ENCODE results near the gene COL27A1.

COL27A1 gene

GRCh38 chr9:114246558-114246957, 91.2 kb downstream of the COL27A1 start:
- Histone ChIP-seq H3K4me1 (no peaks in the 10 kb centered on the region), H3K4me3 (ENCODE audit: low read depth, low read length) (no peak overlapping the region), H3K9ac (no peak overlapping the region), H3K27me3 (ENCODE audit: control insufficient read depth, insufficient read depth, low read length) (no peaks in the 10 kb centered on the region), H3K27ac (no peak overlapping the region), H3K9me3 (ENCODE audit: control insufficient read depth, low read length) (no peaks in the 10 kb centered on the region), H3K36me3 (ENCODE audit: control insufficient read depth, insufficient read depth, low read length) (no peaks in the 10 kb centered on the region), H3K79me2 (no peaks in the 10 kb centered on the region), H3K4me2 (ENCODE audit: low read length) (no peak overlapping the region), H2AFZ (no peak overlapping the region)
- no peak for TF ChIP-seq CTCF (IDR thresholded peaks at IDR 0.05)

- H3K4me3 ChIP-seq (ENCODE audit: low read depth, low read length): no peak overlapping the region
- H3K9ac ChIP-seq: no peak overlapping the region
- no peak for TF ChIP-seq CTCF (IDR thresholded peaks at IDR 0.05)
- no peaks in the 10 kb centered on the region for H3K27me3 ChIP-seq (ENCODE audit: control insufficient read depth, insufficient read depth, low read length)
- H3K4me1 ChIP-seq: no peaks in the 10 kb centered on the region
- no peaks in the 10 kb centered on the region for H3K9me3 ChIP-seq (ENCODE audit: control insufficient read depth, low read length)
- H3K27ac ChIP-seq: no peak overlapping the region
- no peaks in the 10 kb centered on the region for H3K36me3 ChIP-seq (ENCODE audit: control insufficient read depth, insufficient read depth, low read length)
- no peak overlapping the region for H2AFZ ChIP-seq
- no peak overlapping the region for H3K4me2 ChIP-seq (ENCODE audit: low read length)
- H3K79me2 ChIP-seq: no peaks in the 10 kb centered on the region
These were observed 91.7 kb downstream of the COL27A1 start for GRCh38 chr9:114247077-114247476.

- Histone ChIP-seq H3K79me2 (no peaks in the 10 kb centered on the region), H3K27me3 (ENCODE audit: control insufficient read depth, insufficient read depth, low read length) (no peaks in the 10 kb centered on the region), H3K4me3 (ENCODE audit: low read depth, low read length) (no peak overlapping the region), H3K4me1 (no peaks in the 10 kb centered on the region), H3K9me3 (ENCODE audit: control insufficient read depth, low read length) (no peaks in the 10 kb centered on the region), H3K4me2 (ENCODE audit: low read length) (no peak overlapping the region), H2AFZ (no peak overlapping the region), H3K27ac (no peak overlapping the region), H3K36me3 (ENCODE audit: control insufficient read depth, insufficient read depth, low read length) (no peaks in the 10 kb centered on the region), H3K9ac (no peak overlapping the region)
- no peak for TF ChIP-seq CTCF (IDR thresholded peaks at IDR 0.05)
These were observed 92.2 kb downstream of the COL27A1 start for GRCh38 chr9:114247491-114247890.

- H3K4me1 ChIP-seq: no peaks in the 10 kb centered on the region
- TF ChIP-seq CTCF (IDR thresholded peaks at IDR 0.05): no peak
- H3K9ac ChIP-seq: no peak overlapping the region
These were observed 93.0 kb downstream of the COL27A1 start for GRCh38 chr9:114248299-114248707.

GRCh38 chr9:114249424-114250234, 94.3 kb downstream of the COL27A1 start:
- no peaks in the 10 kb centered on the region for H3K79me2 ChIP-seq
- no peaks in the 10 kb centered on the region for H3K27me3 ChIP-seq (ENCODE audit: control insufficient read depth, insufficient read depth, low read length)
- no peak overlapping the region for H3K4me3 ChIP-seq (ENCODE audit: low read depth, low read length)
- H3K9me3 ChIP-seq (ENCODE audit: control insufficient read depth, low read length): no peaks in the 10 kb centered on the region
- H3K4me1 ChIP-seq: no peaks in the 10 kb centered on the region
- no peak for TF ChIP-seq CTCF (IDR thresholded peaks at IDR 0.05)
- H3K27ac ChIP-seq: no peak overlapping the region
- H3K9ac ChIP-seq: no peak overlapping the region
- no peaks in the 10 kb centered on the region for H3K36me3 ChIP-seq (ENCODE audit: control insufficient read depth, insufficient read depth, low read length)
- H3K4me2 ChIP-seq (ENCODE audit: low read length): no peak overlapping the region
- H2AFZ ChIP-seq: no peak overlapping the region

More at GRCh38 chr9:114248299-114248707, 93.0 kb downstream of the COL27A1 start:
- Histone ChIP-seq H2AFZ (no peak overlapping the region), H3K27me3 (ENCODE audit: control insufficient read depth, insufficient read depth, low read length) (no peaks in the 10 kb centered on the region), H3K4me3 (ENCODE audit: low read depth, low read length) (no peak overlapping the region), H3K4me2 (ENCODE audit: low read length) (no peak overlapping the region), H3K79me2 (no peaks in the 10 kb centered on the region), H3K27ac (no peak overlapping the region), H3K9me3 (ENCODE audit: control insufficient read depth, low read length) (no peaks in the 10 kb centered on the region), H3K36me3 (ENCODE audit: control insufficient read depth, insufficient read depth, low read length) (no peaks in the 10 kb centered on the region)

Data from parathyroid adenoma (tissue), 2 donors.